Right lobe of liver (tissue), 6 donors: ENCODE measurements around the gene LHCGR. TPM values are rescaled to one million over a fixed set of nuclear protein-coding genes. Genes with fewer than 3 reads are reported as not detected.

Experiments used
- ATAC-seq, 4 donors: fragments of 200-7000 bp; cut with Tn5 transposase; one replicate each; pipeline ENCODE4 v1.9.1; 2020; ENCODE audit warnings: mild to moderate bottlenecking in 4 of 4, moderate library complexity in 4 of 4
- DNase-seq, 3 donors: peaks; one replicate each; pipeline ENCODE4 v3.0.0-alpha.2; 2020
- H3K27ac ChIP-seq, 3 donors: fragments of 200-600 bp; one replicate each; pipeline ENCODE4 v1.8.0; 2022
- H3K27me3 ChIP-seq, 2 donors: fragments of 200-600 bp; one replicate each; pipeline ENCODE4 v1.8.0; 2022
- H3K36me3 ChIP-seq, 4 donors: fragments of 200-600 bp; sonication (generic) in 1 of 4; one replicate each; pipeline versions ENCODE4 v1.5.1 to v1.8.0; 2017 to 2022; ENCODE audit warnings: control low read depth in 1 of 4
- H3K4me1 ChIP-seq, 4 donors: fragments of 200-600 bp; sonication (generic) in 1 of 4; one replicate each; pipeline versions ENCODE4 v1.5.1 to v1.8.0; 2017 to 2022; ENCODE audit warnings: control low read depth in 1 of 4
- H3K4me3 ChIP-seq, 3 donors: fragments of 200-600 bp; one replicate each; pipeline ENCODE4 v1.8.0; 2022
- H3K9me3 ChIP-seq, 4 donors: fragments of 200-600 bp; sonication (generic) in 1 of 4; one replicate each; pipeline versions ENCODE4 v1.5.1 to v1.8.0; 2017 to 2022; ENCODE audit warnings: control low read depth in 1 of 4
- POLR2A ChIP-seq: fragments of 450-650 bp; IDR thresholded peaks from one replicate; pipeline ENCODE4 v1.6.1; 2017; ENCODE audit warnings: antibody characterized with exemption, mild to moderate bottlenecking
- WGBS: methylation state at CpG from one replicate; pipeline ENCODE4 v1.1.6; 2018; ENCODE audit warnings: low coverage, low lambda C conversion rate; ENCODE audit not compliant: insufficient coverage; ENCODE audit errors: missing lambda C conversion rate; 5-methylcytosine and 5-hydroxymethylcytosine counted together
- intact Hi-C, 2 donors: fragments of 100-400 bp; cut with DNase I; formaldehyde crosslinking; loops; one replicate each; pipeline versions ENCODE4 v1.11.2 to v1.14.1; 2022
- total RNA-seq, 6 experiments: library from RNA; depleted of rRNA in 2 of 6; stranded (reverse); fragments of >200 nt in 2 of 6; fragmentation: NEBNext Ultra II Directional in 3 of 6; extraction: Animal tissue kit (Norgen Biotek cat#: 25700) in 3 of 6; gene quantifications; one replicate each; pipeline versions ENCODE4 v1.1.0 to v1.2.4, GENCODE V29; 2016 to 2023
- TF ChIP-seq, protein P1 (sequence below), 4 donors: fragments of 200-600 bp in 3 of 4; fragments of 450-650 bp in 1 of 4; IDR thresholded peaks; one replicate each; pipeline versions ENCODE4 v1.5.1 to v1.8.0; 2016 to 2022; ENCODE audit warnings: antibody characterized with exemption in 4 of 4, mild to moderate bottlenecking in 2 of 4
- donor health status: DM: no; HTN: yes; CAD: no.
- donor health status: DM: no; HTN: no; CAD: no.
- donor health status: DM: no; HTN: no; CAD: no.
- donor health status: DM: no; HTN: yes; CAD: no.
- donor health status: DM: no; HTN: yes; CAD: no.

Gene LHCGR
- total RNA-seq, 6 experiments from 2014 or later, result not detected

- intact Hi-C loops, result no loop called here
- no peak overlapping the region for H3K27ac ChIP-seq
- H3K36me3 ChIP-seq, result no peaks in the 10 kb centered on the region
- DNase-seq (no peak), ATAC-seq (no peak)
- H3K27me3 ChIP-seq, result no peaks in the 10 kb centered on the region
- H3K4me1 ChIP-seq, result no peaks in the 10 kb centered on the region
- no peak for TF ChIP-seq POLR2A
- TF ChIP-seq, protein P1, sequence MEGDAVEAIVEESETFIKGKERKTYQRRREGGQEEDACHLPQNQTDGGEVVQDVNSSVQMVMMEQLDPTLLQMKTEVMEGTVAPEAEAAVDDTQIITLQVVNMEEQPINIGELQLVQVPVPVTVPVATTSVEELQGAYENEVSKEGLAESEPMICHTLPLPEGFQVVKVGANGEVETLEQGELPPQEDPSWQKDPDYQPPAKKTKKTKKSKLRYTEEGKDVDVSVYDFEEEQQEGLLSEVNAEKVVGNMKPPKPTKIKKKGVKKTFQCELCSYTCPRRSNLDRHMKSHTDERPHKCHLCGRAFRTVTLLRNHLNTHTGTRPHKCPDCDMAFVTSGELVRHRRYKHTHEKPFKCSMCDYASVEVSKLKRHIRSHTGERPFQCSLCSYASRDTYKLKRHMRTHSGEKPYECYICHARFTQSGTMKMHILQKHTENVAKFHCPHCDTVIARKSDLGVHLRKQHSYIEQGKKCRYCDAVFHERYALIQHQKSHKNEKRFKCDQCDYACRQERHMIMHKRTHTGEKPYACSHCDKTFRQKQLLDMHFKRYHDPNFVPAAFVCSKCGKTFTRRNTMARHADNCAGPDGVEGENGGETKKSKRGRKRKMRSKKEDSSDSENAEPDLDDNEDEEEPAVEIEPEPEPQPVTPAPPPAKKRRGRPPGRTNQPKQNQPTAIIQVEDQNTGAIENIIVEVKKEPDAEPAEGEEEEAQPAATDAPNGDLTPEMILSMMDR (IDR thresholded peaks at IDR 0.05), result no peak
- H3K4me3 ChIP-seq, result no peak overlapping the region
- no peaks in the 10 kb centered on the region for H3K9me3 ChIP-seq
- WGBS, result 50% methylated on average over 2 of the region's 2 CpGs
Observed at GRCh38 chr2:48738806-48739205, 16.7 kb downstream of the LHCGR start.

DNA sequence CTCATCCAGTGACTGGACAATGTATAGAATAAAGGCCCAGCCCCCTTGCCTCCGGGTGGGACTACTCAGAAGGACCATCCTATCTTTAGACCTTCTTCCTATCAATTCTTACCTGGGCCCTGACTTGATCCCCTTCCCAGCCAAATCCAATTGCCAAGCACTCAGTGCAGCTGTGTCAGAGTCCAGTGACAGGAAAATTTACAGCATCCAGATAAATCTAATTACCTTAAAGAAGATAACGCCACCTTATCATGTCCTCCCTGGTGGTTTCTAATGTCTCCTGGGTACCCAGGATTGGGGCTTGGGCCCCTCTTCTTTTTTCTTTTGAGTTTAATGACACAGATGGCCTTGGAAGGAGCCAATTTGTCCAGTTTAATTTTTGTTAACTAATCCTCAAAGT, 19.3 kb downstream of the LHCGR start:
- Histone ChIP-seq H3K9me3 (no peaks in the 10 kb centered on the region), H3K27ac (no peak overlapping the region), H3K27me3 (no peaks in the 10 kb centered on the region), H3K4me3 (no peak overlapping the region), H3K36me3 (no peaks in the 10 kb centered on the region), H3K4me1 (no peaks in the 10 kb centered on the region)
- intact Hi-C loops, result no loop called here
- no peak for DNase-seq
- no peak for TF ChIP-seq POLR2A
- TF ChIP-seq, protein P1 (IDR thresholded peaks at IDR 0.05), result no peak
- no peak for ATAC-seq
- WGBS, result 32% methylated on average over 2 of the region's 2 CpGs

DNA sequence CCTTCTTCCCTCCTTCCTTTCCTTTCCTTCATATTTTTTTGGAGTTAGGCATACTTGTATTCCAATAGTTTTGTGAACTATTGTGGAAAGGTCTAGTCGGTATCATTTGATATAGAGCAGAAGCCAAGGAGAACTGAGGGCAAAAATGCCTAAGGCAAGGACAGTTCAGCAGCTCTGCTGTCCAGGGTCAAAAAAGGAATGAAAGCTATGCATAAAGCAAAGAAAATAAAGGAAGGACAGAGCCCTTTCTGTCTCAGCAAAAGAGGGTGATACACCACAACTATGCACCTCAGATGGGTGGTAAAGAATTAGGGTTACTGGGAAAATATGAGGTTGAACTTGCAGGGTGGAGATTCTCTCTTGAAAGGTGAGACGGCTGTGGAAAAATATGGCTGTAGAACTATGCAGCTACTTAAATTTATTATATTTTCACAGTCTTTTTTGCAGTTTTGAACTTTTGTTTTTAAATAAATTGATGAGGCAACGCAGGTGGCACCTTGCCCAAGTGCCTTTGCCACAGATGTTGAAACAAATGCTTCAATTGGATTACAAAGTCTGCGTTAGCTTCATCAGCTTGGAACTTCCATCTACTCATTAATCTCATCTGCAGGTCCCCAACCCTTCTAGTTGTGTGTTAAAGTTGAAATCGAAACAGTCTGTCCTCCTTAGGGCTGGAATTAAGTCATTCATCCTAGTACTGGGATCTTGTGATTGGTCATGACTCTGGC, 20.8 kb downstream of the LHCGR start:
- no peaks in the 10 kb centered on the region for H3K36me3 ChIP-seq
- TF ChIP-seq POLR2A, result no peak
- TF ChIP-seq, protein P1 (IDR thresholded peaks at IDR 0.05), result no peak
- no peak overlapping the region for H3K4me3 ChIP-seq
- DNase-seq, result no peak
- H3K4me1 ChIP-seq, result no peaks in the 10 kb centered on the region
- H3K27ac ChIP-seq, result no peak overlapping the region
- intact Hi-C loops, result no loop called here
- H3K9me3 ChIP-seq, result no peaks in the 10 kb centered on the region
- WGBS, result 38% methylated on average over 5 of the region's 5 CpGs
- ATAC-seq, result no peak
- no peaks in the 10 kb centered on the region for H3K27me3 ChIP-seq

GRCh38 chr2:48733067-48733503, 22.4 kb downstream of the LHCGR start:
- ATAC-seq, result no peak
- Histone ChIP-seq H3K9me3 (no peaks in the 10 kb centered on the region), H3K4me3 (no peak overlapping the region), H3K36me3 (no peaks in the 10 kb centered on the region), H3K27me3 (no peaks in the 10 kb centered on the region), H3K4me1 (no peaks in the 10 kb centered on the region), H3K27ac (no peak overlapping the region)
- TF ChIP-seq POLR2A, result no peak
- TF ChIP-seq, protein P1 (IDR thresholded peaks at IDR 0.05), result no peak
- DNase-seq, result no peak
- WGBS, result 10% methylated on average over 2 of the region's 2 CpGs
- intact Hi-C loops, result no loop called here

DNA sequence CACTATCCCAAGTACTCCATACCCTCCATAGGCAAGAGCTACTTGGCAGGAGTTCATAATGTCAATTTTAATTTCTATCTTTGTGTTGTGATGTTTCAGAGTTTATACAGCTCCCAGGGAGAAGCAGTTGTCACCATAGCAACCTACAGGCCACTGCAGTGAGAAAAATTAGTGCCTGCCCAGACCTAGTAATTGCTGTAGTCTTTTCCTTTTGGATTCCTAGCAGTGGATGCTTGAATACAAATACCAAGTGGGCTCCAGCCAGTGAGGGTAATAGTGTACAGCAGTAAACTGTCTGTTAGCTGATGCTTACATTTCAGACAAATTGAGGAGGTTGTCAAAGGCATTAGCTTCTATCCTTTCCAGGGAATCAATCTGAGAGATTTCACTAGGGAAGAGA, 26.7 kb downstream of the LHCGR start:
- no peak overlapping the region for H3K27ac ChIP-seq
- intact Hi-C loops, result no loop called here
- no peak for DNase-seq

More for the DNA sequence above, 26.7 kb downstream of the LHCGR start:
- ATAC-seq, result no peak
- Histone ChIP-seq H3K4me3 (no peak overlapping the region), H3K4me1 (no peaks in the 10 kb centered on the region), H3K9me3 (no peaks in the 10 kb centered on the region), H3K27me3 (no peaks in the 10 kb centered on the region), H3K36me3 (no peaks in the 10 kb centered on the region)
- TF ChIP-seq, protein P1 (IDR thresholded peaks at IDR 0.05), result no peak
- TF ChIP-seq POLR2A, result no peak
